Measurements from ENCODE around the gene ADAM8.

GRCh38 chr10:133269367-133269766 is 7.3 kb downstream of the ADAM8 start:
- TF ChIP-seq GATA3 (IDR thresholded peaks at IDR 0.05; ENCODE audit: low read depth, low read length) (no peak), GATA2 (IDR thresholded peaks at IDR 0.05; ENCODE audit: low read depth, low read length) (no peak)
